Rectal smooth muscle tissue (tissue), 1 donor: ENCODE measurements around the gene ADRA2C.

Experiments used
- H3K27ac ChIP-seq: one replicate; pipeline ENCODE4 v1.7.0; 2013; ENCODE audit warnings: low read depth, low read length, inconsistent platforms
- H3K27me3 ChIP-seq: one replicate; pipeline ENCODE4 v1.7.0; 2013; ENCODE audit warnings: low read length; ENCODE audit not compliant: control insufficient read depth, insufficient read depth
- H3K36me3 ChIP-seq: one replicate; pipeline ENCODE4 v1.7.0; 2013; ENCODE audit warnings: low read length; ENCODE audit not compliant: control insufficient read depth, insufficient read depth
- H3K4me1 ChIP-seq: one replicate; pipeline ENCODE4 v1.7.0; 2013; ENCODE audit warnings: low read length; ENCODE audit not compliant: control insufficient read depth, insufficient read depth
- H3K4me3 ChIP-seq: one replicate; pipeline ENCODE4 v1.7.0; 2013; ENCODE audit warnings: low read length
- H3K9ac ChIP-seq: one replicate; pipeline ENCODE4 v1.7.0; 2013; ENCODE audit warnings: low read length

The ADRA2C gene

DNA sequence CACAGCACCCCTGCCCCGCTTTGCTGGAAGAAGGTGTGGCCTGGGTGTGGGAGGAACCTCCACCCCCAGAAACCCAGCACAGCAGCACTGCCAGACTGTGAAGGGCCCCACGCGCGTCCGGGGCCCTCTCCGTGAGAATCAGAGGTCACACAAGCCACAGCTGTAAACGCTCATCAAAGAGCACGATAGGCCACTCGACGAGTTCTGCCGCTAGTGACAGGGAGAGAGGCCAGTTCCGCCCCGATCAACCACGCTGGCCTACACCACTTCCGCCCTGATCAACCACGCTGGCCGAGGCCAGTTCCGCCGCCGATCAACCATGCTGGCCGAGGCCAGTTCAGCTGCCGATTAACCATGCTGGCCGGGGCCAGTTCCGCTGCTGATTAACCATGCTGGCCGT lies 25.9 kb upstream of the ADRA2C start:
- H3K27me3 ChIP-seq, result peaks cover 9% of the 10 kb centered on the region
- no peaks in the 10 kb centered on the region for H3K4me1 ChIP-seq
- H3K9ac ChIP-seq, result no peak overlapping the region
- no peaks in the 10 kb centered on the region for H3K36me3 ChIP-seq
- no peak overlapping the region for H3K4me3 ChIP-seq
- H3K27ac ChIP-seq, result no peak overlapping the region

DNA sequence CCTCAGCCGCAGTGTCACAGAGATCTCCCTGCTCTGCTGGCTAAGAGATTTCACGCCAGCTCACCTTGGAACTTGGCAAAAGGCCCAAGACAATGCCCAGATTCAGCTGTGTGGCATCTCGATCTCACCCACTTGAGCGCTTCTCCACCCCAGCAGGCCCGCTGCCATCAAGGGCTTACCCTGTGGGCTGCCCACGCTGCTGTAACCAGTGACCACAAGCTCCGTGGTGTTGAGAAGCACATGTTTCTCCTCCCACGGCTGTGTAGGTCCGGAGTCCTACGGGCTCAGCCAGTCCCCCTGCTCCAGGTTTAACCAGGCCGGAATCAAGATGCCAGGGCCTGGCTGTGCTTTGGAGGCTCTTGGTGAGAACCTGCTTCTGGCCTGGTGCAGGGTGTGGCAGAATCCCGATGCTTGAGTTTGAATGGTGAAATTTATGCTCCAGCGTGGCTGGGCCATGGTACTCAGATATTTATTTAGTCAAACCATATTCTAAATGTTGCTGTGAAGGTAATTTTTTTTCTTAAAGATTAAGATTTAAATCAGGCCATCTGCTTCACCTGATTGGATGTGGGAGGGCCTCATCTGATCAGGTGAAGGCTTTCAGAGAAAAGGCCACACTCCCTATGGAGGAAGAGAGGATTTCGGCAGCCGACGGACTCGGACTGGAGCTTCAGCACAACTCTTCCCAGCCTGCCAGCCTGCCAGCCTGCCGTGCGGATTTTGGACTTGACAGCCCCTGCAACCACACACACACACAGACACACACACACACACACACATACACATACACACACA lies 24.8 kb upstream of the ADRA2C start:
- Histone ChIP-seq H3K27ac (no peak overlapping the region), H3K4me3 (no peak overlapping the region), H3K4me1 (no peaks in the 10 kb centered on the region), H3K9ac (no peak overlapping the region), H3K36me3 (no peaks in the 10 kb centered on the region), H3K27me3 (peaks cover 9% of the 10 kb centered on the region)

DNA sequence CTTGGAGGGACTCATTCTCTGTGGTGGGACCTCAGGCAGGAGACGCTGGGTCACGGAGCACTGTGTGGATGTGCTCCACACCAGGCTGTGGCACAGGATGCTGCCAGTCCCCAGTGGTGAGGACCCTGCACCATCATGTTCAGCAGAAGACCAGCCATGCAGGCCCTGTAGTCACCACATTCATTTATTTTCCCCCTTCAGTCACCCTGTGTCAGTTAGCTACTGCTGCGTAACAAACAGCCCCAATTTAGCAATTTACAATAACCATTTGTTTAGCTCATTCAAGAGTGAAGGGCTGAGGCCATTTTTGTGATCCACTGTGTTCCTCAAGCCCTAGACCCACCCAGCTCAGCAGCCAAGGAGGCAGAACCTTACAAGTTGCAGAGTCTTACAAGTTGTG lies 23.6 kb upstream of the ADRA2C start:
- Histone ChIP-seq H3K4me3 (no peak overlapping the region), H3K27me3 (peaks cover 9% of the 10 kb centered on the region), H3K36me3 (no peaks in the 10 kb centered on the region), H3K27ac (no peak overlapping the region), H3K4me1 (no peaks in the 10 kb centered on the region), H3K9ac (no peak overlapping the region)

DNA sequence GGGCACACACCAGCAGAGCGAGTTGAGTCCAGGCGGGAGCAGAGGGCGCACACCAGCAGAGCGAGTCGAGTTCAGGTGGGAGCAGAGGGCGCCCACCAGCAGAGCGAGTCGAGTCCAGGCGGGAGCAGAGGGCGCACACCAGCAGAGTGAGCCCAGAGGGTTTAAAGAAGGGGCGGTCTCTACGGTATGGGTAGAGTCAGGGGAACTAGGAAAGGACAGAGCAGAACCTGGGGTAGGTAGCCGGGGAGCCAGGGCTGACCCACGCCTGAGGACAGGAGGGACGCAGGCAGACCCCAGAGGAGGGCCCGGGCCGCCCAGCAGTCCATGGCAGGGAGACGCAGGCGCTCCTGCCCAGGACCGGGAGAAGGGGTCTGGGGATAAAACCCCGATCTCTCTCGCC lies 22.0 kb upstream of the ADRA2C start:
- Histone ChIP-seq H3K36me3 (no peaks in the 10 kb centered on the region), H3K27me3 (peaks cover 10% of the 10 kb centered on the region), H3K4me3 (no peak overlapping the region), H3K9ac (no peak overlapping the region), H3K4me1 (no peaks in the 10 kb centered on the region), H3K27ac (no peak overlapping the region)

DNA sequence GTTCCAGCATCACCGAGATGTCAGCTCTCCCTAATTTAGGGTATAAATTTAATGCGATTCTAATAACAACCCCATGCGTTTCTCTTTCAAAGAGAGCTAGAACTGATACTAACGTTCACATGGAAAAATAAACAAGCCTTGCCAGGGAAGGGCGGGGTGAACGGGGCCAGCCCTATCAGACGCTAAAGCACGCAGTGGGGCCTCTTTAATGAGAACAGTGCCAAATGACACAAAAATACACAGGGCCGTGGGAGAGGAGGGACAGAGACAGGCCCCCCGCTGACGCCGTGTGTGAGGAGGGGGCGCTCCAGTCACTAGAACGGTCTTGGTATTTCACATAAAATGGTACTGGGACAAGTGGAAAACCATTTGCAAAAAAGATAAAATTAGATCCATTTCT lies 21.3 kb upstream of the ADRA2C start:
- Histone ChIP-seq H3K4me3 (no peak overlapping the region), H3K27me3 (peaks cover 10% of the 10 kb centered on the region), H3K36me3 (no peaks in the 10 kb centered on the region), H3K4me1 (no peaks in the 10 kb centered on the region), H3K27ac (no peak overlapping the region), H3K9ac (no peak overlapping the region)

DNA sequence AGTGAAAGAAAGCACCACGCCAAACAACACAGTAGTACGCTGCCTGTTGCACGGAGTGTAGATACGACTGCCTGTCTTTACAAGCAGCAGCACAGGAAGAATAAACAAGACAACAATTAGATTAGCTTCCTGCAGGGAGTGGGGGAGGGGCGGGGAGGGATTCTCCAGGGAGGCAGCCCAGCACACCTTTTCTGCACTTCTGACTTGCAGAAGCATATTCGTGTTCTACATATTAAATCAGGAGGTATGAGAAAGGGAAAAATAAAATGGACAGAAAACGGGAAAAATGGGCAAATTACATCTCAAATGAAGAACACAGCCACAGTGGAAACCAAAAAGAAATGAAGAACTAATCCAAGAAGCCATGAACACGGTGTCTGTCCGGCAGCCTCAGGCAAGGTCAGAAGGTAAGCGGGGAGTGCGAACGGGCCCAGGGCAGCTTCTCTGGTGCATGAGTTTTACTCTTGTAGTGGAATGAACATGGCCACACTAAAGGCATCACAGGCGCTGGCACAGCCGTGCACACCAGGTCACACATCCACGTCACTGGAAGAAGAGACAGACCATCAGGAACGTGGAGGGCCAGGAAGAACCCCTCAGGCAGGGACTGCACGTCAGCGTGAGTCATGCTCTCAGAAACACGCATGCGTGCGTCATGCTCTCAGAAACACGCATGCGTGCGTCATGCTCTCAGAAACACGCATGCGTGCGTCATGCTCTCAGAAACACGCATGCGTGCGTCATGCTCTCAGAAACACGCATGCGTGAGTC lies 20.1 kb upstream of the ADRA2C start:
- Histone ChIP-seq H3K27me3 (peaks cover 10% of the 10 kb centered on the region), H3K4me3 (no peak overlapping the region), H3K4me1 (no peaks in the 10 kb centered on the region), H3K36me3 (no peaks in the 10 kb centered on the region), H3K27ac (no peak overlapping the region), H3K9ac (no peak overlapping the region)

GRCh38 chr4:3746701-3747580 lies 19.2 kb upstream of the ADRA2C start:
- Histone ChIP-seq H3K4me3 (no peak overlapping the region), H3K27ac (no peak overlapping the region), H3K36me3 (no peaks in the 10 kb centered on the region), H3K4me1 (no peaks in the 10 kb centered on the region), H3K27me3 (peaks cover 4% of the 10 kb centered on the region), H3K9ac (no peak overlapping the region)

DNA sequence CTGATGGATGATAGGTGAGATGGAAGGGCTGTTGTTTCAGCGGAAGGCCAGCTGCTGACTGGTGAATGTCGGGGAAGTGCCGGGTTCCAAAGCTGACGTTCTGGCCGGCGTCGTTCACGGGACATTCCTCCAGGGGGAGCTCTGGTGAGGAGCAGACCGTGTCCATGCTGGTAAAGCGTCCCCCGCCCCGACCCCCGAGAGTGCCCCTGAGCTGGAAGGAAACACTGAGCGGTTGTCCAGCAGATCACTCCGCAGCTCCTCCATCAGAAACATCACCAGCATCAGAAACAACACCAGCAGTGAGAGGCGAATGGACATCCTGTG lies 18.6 kb upstream of the ADRA2C start:
- Histone ChIP-seq H3K27me3 (peaks cover 2% of the 10 kb centered on the region), H3K36me3 (no peaks in the 10 kb centered on the region), H3K4me1 (no peaks in the 10 kb centered on the region), H3K9ac (no peak overlapping the region), H3K27ac (no peak overlapping the region), H3K4me3 (no peak overlapping the region)

- peaks cover 2% of the 10 kb centered on the region for H3K27me3 ChIP-seq
- no peak overlapping the region for H3K9ac ChIP-seq
- no peak overlapping the region for H3K4me3 ChIP-seq
- no peak overlapping the region for H3K27ac ChIP-seq
- H3K4me1 ChIP-seq, result no peaks in the 10 kb centered on the region
- no peaks in the 10 kb centered on the region for H3K36me3 ChIP-seq
Observed at GRCh38 chr4:3748136-3748898, 17.9 kb upstream of the ADRA2C start.

DNA sequence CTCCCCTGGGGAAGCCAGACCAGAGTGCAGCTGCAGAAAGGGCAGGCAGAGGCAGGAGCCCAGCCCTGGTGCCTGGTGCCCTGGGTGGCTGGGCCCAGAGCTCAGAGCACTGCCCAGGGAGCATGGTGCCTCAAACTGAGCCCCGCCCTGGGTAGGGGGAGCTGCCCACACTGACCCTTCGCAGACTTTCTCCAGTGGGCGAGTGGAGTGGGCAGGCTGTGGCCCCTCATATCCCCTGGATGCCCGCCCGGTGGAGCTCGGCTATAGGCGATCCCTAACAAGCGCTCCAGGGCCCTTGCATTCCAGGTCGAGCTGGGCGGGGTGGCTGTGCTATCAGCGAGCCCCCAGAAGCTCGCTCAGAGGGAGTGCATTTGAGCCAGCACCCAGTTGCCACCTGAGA lies 17.1 kb upstream of the ADRA2C start:
- H3K9ac ChIP-seq, result no peak overlapping the region
- H3K27ac ChIP-seq, result no peak overlapping the region
- no peaks in the 10 kb centered on the region for H3K36me3 ChIP-seq
- H3K27me3 ChIP-seq, result peaks cover 2% of the 10 kb centered on the region
- no peak overlapping the region for H3K4me3 ChIP-seq
- H3K4me1 ChIP-seq, result no peaks in the 10 kb centered on the region

- Histone ChIP-seq H3K9ac (no peak overlapping the region), H3K27ac (no peak overlapping the region), H3K27me3 (peaks cover 2% of the 10 kb centered on the region), H3K4me1 (no peaks in the 10 kb centered on the region), H3K4me3 (no peak overlapping the region), H3K36me3 (no peaks in the 10 kb centered on the region)
Observed at GRCh38 chr4:3750334-3750733, 15.9 kb upstream of the ADRA2C start.

GRCh38 chr4:3752022-3752421 lies 14.2 kb upstream of the ADRA2C start:
- Histone ChIP-seq H3K27me3 (peaks cover 2% of the 10 kb centered on the region), H3K9ac (no peak overlapping the region), H3K27ac (no peak overlapping the region), H3K4me3 (no peak overlapping the region), H3K36me3 (no peaks in the 10 kb centered on the region), H3K4me1 (no peaks in the 10 kb centered on the region)
